ENCODE data around the gene ISY1.

The ISY1 gene

GRCh38 chr3:129087138-129087702 lies 73.6 kb downstream of the ISY1 start:
- DNase-seq (ENCODE audit: low spot score), result no peak

GRCh38 chr3:129085818-129086217 lies 75.0 kb downstream of the ISY1 start:
- DNase-seq (ENCODE audit: low spot score), result no peak

GRCh38 chr3:129085165-129085715 lies 75.6 kb downstream of the ISY1 start:
- DNase-seq (ENCODE audit: low spot score), result no peak

DNA sequence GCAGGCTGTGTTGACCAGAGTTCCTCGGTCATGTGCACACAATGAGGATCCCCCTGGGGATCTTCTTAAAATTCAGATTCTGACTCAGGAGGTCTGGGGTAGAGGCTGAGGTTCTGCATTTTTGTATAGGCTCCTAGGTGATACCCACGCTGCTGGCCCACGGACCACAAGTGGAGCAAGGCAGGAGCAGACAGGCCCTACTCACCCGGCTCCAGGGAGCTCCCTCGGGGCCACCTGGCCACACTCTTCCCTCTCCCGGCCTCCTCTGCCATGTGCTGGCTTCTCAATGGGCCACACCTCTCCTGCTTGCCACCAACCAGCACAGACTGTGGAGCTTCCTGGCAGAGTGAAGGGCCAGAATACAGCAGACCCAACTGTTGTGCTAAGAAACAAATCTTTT lies 76.4 kb downstream of the ISY1 start:
- no peak for DNase-seq (ENCODE audit: low spot score)

DNA sequence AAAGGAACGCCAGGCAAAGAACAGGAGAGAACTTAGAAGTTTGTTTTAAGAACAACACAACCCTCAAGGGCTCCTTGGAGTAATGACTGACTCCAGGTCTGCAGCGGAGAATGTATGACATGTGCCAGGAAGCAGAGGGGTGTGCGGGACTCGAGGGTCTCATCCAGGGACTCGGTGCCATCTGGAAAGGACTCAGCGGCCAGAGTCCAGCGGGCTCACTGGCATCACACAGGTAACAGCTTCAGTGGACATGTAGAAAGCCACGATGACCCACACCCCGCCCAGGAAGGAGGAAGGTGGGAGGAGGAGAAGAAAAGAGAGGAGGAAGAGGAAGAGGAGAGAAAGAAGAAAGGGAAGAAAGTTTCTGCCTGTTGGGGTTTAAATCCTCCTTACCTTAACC lies 78.8 kb downstream of the ISY1 start:
- no peak for DNase-seq (ENCODE audit: low spot score)

DNA sequence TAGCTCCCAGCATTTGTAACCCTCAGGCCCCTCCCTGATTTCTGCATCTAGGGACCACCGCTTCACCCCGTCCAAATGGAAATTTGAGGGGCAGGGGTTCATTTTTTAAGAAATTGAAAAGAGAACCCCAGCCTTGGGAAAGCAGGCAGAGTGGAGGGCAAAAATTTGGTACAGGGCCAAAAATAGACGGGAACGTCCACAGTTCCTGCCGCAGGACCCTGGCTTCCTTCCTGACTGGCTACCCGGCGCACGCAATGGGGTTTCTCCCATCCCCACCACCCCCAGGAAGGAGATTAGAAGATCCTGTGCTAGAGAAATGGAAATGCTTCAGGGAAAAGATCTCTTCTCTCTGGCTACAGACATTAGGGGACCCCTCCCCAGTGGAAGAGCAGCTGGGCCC lies 79.4 kb downstream of the ISY1 start:
- DNase-seq (ENCODE audit: low spot score), result no peak

GRCh38 chr3:129078510-129078909 lies 82.4 kb downstream of the ISY1 start:
- no peak for DNase-seq (ENCODE audit: low spot score)

Data from kidney tubule cell (primary cell).